ENCODE data around the gene IZUMO1.
"Not testable (repeated sequence)": the region's sequence is repeated elsewhere in the genome, so short reads cannot be mapped to it uniquely, and the experiment has no call there.

IZUMO1 gene

DNA sequence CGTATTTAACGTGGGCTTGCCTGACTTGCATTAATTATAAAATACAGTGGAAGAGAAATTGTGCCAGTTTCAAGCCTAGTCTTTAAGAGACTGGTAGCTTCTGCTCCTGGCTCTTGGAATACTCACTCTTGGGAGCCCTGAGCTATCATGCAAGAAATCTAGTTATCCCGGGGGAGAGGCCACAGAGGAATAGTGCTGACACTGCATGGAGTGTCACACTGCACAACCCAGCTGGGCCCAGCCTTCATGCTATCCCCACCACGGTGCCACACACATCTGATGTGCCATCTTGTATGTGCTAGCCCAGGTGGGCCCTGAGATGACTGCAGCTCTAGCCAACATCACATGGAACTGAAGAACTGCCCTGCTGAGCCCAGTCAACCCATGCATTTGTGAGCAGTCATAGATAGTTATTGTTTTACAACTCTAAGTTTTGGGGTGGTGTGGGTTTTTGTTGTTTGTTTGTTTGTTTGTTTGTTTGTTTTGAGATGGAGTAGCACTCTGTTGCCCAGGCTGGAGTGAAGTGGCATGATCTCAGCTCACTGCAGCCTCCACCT lies 35.5 kb downstream of the IZUMO1 start:
- DNase-seq, result no peak

DNA sequence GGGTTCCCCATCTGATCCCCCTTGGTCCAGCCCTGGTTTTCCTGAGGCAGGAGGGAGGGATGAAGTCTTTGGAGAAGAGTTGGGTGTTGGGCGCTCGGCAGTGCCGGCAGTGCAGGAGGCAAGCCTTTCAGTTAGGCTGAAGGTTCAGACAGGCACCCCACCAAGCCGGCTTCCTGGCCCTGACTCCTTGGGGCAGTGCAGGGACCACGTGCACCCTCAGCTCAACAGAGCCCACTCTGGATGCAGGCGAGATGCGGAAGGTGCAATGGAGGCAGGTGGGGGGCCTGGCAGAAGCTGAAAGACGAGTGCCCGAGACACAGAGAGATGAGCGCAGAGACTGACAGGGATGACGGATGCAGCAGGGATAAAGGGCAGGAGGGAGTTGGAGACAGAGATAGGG lies 38.2 kb downstream of the IZUMO1 start:
- no peak for DNase-seq

- DNase-seq, result no peak
Measured at GRCh38 chr19:48705431-48705830, 41.3 kb downstream of the IZUMO1 start.

GRCh38 chr19:48703316-48703715 lies 43.4 kb downstream of the IZUMO1 start:
- DNase-seq, result no peak

DNA sequence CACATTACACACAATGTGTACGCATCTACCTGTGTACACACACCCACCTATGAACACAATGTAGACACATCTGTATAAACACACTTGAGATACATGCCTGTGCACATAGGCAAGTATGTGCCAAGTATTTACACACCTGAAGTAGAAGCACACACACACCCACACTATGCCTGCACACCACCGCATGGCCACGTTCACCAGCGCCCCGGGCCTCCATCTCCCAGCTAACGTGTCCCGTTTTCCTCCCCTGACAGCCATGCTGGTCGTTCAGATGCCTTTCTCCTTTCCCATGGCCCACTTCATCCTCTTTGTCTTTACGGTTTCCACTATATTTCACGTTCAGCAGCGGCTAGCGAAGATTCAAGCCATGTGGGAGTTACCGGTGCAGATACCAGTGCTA lies 44.0 kb downstream of the IZUMO1 start:
- no peak for DNase-seq

- no peak for DNase-seq
Measured at GRCh38 chr19:48698046-48698445, 48.7 kb downstream of the IZUMO1 start.

DNA sequence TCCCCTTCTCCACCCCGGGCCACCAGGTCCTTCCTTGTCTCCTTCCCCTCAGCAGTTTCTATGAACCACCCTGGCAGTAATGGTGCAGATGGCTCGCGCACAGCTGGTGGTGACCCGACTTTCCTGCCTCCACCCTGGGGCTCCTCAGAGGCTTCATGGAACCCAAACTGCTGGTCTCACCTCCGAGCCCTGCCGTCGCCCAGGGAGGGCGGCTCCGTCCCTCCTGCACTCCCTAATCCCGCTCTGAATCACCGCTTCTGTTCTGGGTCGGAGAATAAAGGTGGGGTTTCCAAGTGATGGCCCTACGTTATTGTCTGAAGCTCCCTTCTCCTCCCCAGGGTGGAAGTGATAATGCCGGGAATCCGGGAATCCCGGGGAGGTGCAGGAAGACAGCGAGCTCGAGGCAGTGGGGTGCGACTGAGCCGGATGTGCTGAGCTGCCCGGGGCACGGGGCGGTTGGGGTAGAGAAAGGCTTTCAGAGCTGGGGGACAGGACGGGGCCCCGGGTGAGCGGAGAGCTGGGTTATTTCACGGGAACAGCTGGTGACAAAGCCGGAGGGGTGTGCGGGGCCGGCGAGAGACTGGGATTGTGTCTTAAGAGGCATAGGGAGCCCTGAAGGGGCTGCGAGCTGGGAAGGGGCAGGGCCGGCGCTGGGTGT lies 50.2 kb downstream of the IZUMO1 start:
- no peak for DNase-seq

DNA sequence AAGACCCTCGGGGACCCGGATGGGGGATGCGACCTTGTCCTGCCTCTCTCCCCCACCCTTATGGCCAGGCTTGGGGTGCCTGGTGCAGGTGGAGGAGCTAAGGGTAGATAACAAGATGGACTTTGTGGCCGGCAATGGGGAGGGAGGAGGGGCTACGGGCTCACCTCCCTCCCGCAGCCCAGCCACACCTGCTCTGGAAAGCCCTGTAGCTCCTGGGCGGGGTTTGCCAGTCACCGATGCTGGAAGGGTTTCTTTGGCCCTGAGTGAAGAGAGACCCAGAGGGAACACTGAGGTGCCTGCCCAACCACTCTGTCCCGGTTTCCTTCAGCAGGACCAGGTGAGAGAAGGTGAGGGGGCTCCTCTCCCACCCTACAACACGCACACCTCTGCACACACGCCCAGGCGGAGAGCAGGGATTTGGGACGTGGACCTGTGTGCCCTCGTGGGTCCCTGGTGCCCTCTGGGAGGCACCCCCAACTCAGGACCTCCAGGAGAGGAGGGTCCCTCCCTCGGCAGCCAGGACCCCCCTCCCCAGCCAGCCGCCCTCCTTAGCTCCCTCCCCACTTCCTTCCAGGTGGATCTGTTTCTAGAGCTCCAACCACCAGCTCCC lies 50.9 kb downstream of the IZUMO1 start, which contains the start of gene FUT2:
Gene FUT2, plus strand, starts transcription at position 229 of the 610 bp plus-strand sequence. CDS start 6,986 bp downstream, outside the sequence.
- no peak for DNase-seq

- not testable (repeated sequence) for DNase-seq
Measured at GRCh38 chr19:48693629-48694028, 53.1 kb downstream of the IZUMO1 start.
